HG02981 (cell line): Measurements from ENCODE around the gene TMEM132E.

Source experiments
- ATAC-seq: cut with Tn5 transposase; IDR thresholded peaks from one replicate; pipeline ENCODE4 v1.9.1; 2021; ENCODE audit warnings: mild to moderate bottlenecking, moderate library complexity; ENCODE audit not compliant: unreplicated experiment

TMEM132E gene

GRCh38 chr17:34568953-34569352 is 10.4 kb upstream of the TMEM132E start:
- no peak for ATAC-seq

GRCh38 chr17:34569591-34569990 is 9.8 kb upstream of the TMEM132E start:
- ATAC-seq: no peak

DNA sequence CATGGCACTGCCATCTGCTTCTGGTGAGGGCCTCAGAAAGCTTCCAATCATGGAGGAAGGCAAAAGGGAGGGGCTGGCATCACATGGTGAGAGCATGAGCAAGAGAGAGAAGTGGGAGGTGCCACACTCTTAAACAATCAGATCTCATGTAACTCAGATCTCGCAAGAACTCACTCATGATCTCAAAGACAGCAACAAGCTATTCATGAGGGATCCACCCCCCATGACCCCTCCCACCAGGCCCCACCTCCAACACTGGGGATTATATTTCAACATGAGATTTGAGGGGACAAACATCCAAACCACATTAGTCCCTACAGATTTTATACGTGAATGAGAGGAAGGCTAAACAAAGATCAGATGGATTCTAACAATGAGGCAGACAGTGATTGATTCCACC is 8.9 kb upstream of the TMEM132E start:
- no peak for ATAC-seq

DNA sequence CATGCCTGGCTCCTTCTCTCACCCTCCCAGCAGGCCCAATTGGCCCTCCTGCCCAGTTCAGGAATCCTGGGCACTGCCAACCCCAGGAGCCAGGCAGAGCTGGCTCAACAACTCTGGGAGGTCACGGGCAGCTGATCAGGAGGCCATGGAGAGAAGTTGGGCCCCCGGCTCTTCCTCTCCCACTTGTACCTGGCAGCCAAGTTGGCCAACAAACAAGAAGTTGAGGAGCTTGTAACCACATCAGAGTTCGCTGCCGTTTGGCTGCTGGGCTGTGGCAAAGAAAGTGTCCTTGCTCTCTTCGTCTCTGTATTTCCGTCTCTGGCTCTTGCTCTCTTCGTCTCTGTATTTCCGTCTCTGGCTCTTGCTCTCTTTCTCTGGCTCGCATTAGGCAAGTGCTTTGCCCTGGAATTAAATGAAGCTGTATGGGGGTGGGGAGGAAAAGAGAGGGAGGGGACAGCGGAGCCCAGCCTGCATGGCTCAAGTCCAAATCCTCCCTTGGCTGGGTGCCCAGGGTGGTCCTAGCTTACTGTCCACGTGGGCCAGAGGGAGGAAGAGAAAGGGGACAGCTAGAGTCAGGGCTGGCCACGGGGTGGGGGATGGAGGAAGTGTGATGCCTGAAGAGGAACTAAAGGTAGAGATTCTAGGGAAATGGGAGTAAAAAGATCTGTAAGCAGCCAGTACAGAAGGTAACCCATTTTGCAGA is 7.8 kb upstream of the TMEM132E start:
- ATAC-seq: no peak

GRCh38 chr17:34572483-34572882 is 6.9 kb upstream of the TMEM132E start:
- no peak for ATAC-seq

- ATAC-seq: no peak
Observed at GRCh38 chr17:34575182-34575581, 4.2 kb upstream of the TMEM132E start.

DNA sequence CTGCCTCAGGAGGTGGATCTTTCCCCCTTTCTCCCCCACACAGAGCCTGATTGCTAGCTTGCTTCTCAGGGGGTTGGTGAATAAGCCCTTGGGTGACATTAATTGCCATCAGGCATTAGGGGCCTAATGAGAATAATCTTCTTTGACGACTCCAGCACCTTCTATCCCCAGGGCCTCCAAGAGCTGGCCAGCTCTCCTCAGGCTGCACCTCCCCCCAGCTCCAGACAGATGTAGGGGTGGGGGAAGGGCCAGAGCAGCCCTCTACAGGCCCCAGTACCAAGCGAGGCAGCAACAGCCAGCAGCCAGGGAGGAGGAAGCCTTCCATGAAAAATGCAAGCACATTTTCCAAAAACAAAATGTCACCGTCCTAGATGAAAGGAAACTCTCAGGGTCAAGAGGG is 1.4 kb upstream of the TMEM132E start:
- ATAC-seq: no peak

GRCh38 chr17:34578656-34579016 is 746 bp upstream of the TMEM132E start:
- ATAC-seq: no peak

- ATAC-seq: no peak
Observed at GRCh38 chr17:34579979-34580684, 750 bp downstream of the TMEM132E start.

- ATAC-seq: no peak
Observed at GRCh38 chr17:34580685-34581445, 1.5 kb downstream of the TMEM132E start.

- ATAC-seq: no peak
Observed at GRCh38 chr17:34581446-34582184, 2.2 kb downstream of the TMEM132E start.

- ATAC-seq: no peak
Observed at GRCh38 chr17:34582185-34582900, 3.0 kb downstream of the TMEM132E start.

GRCh38 chr17:34582901-34583245 is 3.5 kb downstream of the TMEM132E start:
- ATAC-seq: no peak

GRCh38 chr17:34584805-34585416 is 5.5 kb downstream of the TMEM132E start:
- ATAC-seq: no peak

DNA sequence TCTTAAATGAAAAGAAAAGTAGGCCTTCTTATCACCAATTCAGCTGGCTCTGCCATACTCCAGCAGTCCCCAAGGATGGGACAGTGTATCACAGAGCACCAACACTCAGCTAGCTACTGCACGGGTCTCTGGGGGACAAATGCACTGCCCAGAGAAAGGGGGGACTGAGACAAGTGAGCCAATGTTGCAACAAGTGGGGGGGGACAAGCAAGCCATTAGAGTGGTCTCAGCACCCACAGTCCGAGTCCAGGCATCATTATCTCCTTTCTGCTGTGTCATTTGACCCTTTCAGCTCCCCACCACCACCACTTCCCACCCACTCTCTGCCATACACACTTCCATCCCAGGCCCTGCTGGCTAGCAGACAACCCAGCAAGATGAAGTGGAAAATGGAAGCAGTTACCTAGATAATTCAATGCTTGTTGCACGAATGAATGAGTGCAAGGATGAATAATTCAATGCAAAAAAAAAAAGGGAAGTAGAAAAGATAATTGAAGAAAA is 7.0 kb downstream of the TMEM132E start:
- ATAC-seq: no peak

DNA sequence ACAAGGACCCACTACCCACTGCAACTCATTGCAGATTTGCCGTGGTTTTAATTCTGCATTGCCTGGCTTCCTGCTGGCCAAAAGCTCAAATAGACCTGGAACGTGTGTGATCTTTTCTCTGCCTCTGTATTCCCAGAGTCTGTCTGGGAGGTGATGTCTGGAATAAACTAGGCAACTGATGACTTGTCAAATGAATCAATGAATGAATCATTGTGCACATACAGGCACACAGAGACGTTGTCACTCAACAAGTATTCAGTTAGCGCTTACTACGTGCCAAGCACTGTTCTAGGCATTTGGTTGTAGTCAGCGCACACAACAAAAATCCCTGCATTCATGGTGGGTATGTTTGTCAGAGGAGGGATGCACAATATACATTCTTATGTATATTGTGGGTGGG is 8.9 kb downstream of the TMEM132E start:
- no peak for ATAC-seq

- ATAC-seq: no peak
Observed at GRCh38 chr17:34589120-34589965, 10.0 kb downstream of the TMEM132E start.

GRCh38 chr17:34592002-34592401 is 12.6 kb downstream of the TMEM132E start:
- no peak for ATAC-seq

- ATAC-seq: no peak
Observed at GRCh38 chr17:34596920-34597319, 17.5 kb downstream of the TMEM132E start.
